NCI-H2171 treated with DMSO at 0.1 percent for 48 hours (cell line): ENCODE data around the gene DISP3.
"Not testable (repeated sequence)": the region's sequence is repeated elsewhere in the genome, so short reads cannot be mapped to it uniquely, and the experiment has no call there.

Experiments
- DNase-seq: peaks from one replicate; lab custom pipeline; 2025; lab: John Stamatoyannopoulos, UW

The DISP3 gene

DNA sequence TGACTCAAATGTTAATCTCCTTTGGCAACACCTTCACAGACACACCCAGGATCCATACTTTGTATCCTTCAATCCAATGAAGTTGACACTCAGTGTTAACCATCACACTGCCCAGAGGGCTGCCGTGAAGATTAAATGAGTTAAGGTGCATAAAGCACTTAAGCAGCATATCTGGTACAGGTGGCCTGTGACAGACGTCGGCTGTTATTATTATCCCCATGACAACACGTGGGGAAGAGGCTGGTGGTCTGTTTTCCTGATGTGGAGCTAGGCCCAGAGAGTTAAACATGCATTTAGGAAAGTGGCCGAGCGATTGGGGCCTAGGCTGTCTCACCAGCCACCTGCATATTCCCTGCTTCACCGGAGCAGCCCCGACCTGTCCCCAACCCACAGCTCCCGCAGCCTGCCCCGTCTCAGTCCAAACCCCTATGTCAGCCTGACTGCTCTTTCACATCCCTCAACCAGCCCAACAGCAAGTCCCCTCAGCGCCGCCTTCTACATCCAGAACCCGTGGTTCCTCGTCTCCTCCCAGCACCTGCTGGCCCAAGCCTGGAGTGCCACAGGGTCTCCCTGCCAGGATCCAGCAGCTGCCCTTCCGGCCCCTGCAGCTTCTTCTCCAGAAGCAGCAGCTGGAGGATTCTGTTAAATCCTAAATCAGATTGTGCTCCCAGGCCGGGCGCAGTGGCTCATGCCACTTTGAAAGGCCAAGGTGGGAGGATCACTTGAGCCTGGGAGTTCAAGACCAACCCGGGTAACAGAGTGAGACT, 97.3 kb downstream of the DISP3 start:
- DNase-seq: no peak

GRCh38 chr1:11578004-11578403, 99.0 kb downstream of the DISP3 start:
- no peak for DNase-seq

- no peak for DNase-seq
These were observed 100.6 kb downstream of the DISP3 start for GRCh38 chr1:11579506-11579905.

- not testable (repeated sequence) for DNase-seq
These were observed 101.1 kb downstream of the DISP3 start for GRCh38 chr1:11580049-11580448.

- no peak for DNase-seq
These were observed 102.6 kb downstream of the DISP3 start for GRCh38 chr1:11581445-11581991.

GRCh38 chr1:11585389-11585788, 106.4 kb downstream of the DISP3 start:
- DNase-seq: no peak
